Effector CD4-positive, alpha-beta T cell (primary cell): ENCODE results near the gene CNTNAP2.
"Not testable (repeated sequence)": the region's sequence is repeated elsewhere in the genome, so short reads cannot be mapped to it uniquely, and the experiment has no call there.

Experiments
- DNase-seq: peaks from one replicate; pipeline ENCODE4 v3.0.0-alpha.2; 2020

The CNTNAP2 gene

DNA sequence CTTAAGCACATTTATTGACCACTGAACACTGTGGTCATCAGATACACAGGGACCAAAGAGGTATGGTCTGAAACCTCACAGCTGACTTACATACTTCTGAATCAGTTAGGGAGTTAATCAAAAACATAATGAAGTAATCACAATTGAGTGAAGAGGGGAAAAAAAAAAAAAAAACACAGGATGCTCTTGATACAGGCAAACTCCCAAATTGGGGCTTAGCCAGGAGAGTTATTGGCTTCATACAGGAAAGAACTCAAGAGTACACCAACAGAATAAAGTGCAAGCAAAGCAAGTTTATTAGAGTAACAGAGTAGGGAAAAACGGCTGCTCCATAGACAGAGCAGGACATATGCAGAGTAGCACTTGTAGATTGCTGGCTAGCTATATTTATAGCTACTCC lies 917.0 kb downstream of the CNTNAP2 start:
- no peak for DNase-seq

DNA sequence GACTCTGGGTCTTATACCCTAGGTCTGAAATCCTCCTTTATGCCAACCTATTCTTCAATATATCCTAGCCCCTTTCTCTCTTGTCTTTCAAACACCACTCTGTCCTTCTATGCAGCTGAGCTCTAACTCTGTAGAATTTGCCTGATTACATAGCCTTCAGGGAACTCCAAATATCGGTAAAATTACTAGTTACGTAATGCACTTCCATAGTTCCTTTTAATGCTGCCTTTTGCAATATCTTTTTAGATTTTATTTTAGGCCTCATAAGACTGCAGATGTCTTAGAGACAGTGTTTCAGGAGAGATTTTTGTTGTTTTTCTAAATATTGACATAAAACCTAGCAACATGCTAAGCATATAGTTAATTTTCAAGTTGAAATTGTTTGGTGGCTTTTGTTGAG lies 924.8 kb downstream of the CNTNAP2 start:
- no peak for DNase-seq

DNA sequence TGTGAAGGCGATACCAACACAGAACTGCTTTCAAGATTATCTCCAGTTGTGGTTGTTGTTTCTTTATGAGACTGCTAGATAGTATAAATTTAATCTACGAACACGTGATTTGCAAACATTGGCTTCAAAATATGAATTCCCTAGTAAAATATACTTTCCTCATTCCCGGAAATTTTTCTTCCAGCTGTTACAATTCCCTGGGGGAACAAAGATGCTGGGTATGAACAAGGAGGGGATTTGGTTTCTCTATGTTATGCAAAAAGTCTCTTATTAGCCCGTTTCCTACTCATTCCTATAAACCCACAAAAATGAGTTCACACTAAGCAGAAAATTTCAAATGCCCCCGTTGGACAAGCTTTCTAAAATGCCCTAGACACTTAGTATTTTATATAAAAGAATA lies 928.3 kb downstream of the CNTNAP2 start:
- no peak for DNase-seq

DNA sequence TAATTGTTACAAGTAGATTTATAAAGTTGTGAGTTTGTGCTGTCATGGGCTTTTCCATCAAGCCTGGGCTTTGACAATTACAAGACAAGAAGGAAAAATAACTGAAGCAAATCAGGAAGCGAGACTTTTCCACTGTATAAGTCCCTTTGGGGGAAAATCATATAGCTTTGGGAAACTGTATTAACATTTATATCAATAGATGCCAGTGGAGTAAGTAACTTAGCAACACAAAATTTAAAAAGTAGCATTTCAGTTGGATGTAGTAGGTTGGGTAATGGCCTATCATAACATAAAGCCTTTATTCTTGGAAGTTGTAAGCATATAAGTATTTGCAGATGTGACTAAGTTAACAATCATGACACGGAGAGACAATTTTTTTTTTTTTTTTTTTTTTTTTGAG lies 931.1 kb downstream of the CNTNAP2 start:
- DNase-seq, result no peak

DNA sequence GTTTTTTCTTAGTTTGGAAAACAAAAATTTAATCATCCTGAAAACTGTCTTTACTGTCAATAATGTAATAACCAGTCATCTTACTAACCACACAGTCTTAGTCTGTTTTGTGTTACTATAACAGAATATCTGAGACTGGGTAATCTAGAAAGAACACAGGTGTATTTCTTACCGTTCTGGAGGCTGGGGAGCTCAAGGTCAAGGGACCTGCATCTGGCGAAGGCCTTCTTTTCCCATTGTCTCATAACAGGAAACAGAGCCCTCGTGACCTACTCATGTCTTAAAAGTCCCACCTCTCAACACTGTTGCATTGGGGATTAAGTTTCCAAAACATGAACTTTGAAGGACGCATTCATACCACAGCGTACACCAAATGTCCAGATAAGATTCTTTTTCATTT lies 932.3 kb downstream of the CNTNAP2 start:
- DNase-seq, result no peak

DNA sequence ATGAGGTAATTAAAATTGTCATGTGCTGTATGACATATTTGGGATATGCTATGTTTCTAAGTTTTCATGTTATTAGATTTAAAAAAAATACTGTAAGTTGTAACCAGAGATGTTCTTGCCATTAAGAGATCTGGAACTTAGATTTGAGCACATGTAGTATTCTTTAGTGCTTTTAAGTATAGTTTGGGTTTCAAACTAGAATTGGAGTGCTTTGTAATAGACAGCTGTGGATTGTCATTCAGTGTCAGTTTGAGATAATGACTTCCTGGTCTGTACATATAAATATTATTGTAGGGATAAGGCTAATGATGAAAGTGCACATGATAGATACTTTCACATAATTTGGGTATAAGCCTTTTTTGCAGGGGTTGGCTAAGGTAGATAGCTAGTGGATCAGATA lies 936.2 kb downstream of the CNTNAP2 start:
- DNase-seq, result no peak

DNA sequence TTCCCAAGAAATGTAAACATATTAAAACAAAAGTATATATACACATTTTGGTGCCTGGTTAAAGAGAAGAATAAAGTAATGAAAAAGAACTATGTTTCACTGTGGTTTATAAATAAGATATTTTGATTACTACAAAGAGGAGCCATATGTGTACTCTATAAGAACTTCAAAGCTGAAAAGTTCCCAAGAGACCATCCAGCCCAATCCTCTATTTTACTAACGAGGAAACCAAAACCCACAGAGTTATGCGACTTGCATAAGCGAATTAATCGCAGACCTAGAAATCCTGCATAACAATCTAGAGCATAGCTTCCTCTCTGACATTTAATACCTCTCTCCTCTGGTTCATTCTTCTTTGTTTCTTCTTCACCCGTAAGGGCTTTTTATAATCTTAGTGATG lies 937.1 kb downstream of the CNTNAP2 start:
- DNase-seq, result no peak

DNA sequence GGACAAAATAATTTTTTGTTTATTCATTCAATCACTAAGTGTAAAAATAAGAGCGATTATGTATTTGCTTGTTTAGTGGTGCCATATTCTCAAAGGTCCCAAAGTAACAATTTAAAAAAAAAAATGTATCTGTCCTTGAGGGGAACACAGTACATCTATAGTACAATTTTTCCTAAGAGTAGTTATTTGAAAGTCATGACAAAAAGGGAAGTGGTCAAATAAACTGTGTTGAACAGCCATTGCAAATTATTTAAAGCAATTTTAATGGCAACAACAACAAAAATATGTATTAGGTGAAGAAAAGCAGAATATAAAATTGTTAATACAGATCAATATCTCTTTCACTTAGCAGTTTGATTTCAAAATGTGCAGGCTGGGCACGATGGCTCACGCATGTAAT lies 943.5 kb downstream of the CNTNAP2 start:
- DNase-seq, result no peak

DNA sequence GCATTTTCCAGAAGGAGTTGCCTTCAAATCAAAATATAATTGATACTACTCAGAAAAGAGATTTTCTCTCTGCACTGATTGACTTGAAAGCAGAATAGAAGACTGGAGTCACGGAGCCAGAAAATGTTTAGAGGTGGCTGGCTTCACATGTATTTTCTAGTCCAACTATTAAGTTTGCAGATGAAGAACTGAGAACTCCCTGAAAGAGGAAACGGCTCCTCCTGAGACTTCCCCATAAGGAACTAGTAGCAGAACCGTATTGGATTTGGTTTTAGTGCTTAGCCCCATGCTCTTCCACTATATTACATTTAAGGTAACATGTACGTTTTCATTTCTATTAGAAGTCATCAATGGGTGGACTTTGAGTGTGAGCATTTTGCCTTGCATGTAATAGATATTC lies 946.3 kb downstream of the CNTNAP2 start:
- no peak for DNase-seq

DNA sequence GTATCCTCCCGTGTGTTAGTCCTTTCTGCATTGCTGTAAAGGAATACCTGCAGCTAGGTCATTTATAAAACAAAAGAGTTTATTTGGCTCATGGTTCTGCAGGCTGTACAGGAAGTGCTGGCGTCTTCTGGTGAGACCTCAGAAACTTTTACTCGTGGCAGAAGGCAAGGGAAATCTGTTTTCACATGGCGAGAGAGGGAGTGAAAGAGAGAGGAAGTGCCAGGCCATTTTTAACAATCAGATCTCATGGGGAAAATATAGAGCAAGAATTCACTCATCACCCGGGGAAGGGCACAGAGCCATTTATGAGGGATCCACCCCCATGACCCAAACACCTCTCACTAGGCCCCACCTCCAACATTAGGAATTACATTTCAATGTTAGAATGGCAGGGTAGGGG lies 952.2 kb downstream of the CNTNAP2 start:
- DNase-seq, result no peak

DNA sequence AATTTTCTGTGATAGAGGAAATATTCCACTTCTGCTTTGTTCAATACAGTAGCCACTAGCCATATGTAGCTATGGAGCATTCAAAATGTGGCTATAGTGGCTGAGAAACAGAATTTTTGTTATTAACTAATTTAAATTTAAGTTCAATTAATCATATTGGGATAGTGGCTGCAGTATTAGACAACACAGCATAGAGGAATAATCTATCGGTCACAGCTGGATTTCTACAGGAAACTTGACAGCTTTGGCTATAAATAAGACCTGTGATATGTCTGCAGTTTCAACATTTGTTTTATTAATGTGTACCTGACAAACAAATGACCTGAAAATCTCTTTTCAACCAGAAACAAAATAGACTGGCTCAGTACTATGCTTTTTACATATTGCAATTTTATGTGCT lies 953.2 kb downstream of the CNTNAP2 start:
- no peak for DNase-seq

DNA sequence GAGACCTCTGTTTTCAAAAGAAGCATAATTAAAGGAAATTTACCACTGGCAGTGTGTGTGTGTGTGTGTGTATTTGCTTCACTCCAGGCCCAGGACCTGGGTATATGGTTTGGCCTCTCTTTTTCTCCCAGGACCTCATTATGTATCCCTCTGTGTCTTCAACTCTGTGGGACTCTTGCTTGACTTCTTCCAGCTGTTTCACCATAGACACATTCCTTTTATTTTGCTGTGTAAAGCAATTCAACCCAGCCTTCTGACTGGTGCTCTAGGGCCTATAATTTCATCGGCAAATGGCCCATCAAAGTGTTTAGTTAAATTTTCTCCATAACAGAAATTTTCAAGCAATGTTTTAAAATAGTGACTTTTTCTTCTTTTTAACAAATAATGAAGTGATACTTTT lies 954.3 kb downstream of the CNTNAP2 start:
- DNase-seq, result no peak

DNA sequence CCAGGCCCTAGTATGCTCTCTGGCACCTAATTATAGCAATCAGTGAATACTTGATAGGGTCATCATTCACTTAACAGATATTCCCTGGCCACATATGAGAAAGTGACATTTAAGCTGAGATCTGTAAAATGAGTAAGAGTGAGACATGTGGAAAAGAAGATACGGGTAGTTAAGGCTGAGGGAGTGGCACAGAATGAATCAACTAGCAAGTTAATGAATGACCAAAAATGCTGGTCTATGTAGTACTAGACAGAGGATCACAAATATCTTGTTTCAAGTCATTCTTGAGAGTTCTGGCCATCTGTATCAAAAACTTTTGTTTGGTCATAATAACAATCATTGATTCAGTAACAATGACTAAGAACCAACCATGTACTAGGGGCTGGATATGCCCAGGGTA lies 954.9 kb downstream of the CNTNAP2 start:
- no peak for DNase-seq

DNA sequence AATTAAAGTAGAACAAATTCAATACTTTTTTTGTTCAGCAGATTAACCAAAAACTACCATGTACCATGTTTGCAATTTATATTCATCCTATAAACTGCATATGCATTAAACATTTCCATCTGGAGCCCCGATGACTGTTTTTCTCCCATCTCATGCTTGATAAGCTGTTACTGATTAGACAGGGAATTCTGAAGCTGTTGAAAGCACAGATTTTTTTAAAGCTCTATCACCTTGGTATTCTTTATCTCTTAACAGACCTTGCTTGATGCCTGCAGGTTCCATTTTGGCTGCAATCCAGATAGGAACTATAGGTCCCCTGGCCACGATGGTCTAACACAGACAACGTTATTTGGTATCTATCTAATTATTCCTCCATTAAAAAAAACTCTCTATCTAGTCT lies 961.7 kb downstream of the CNTNAP2 start:
- no peak for DNase-seq

DNA sequence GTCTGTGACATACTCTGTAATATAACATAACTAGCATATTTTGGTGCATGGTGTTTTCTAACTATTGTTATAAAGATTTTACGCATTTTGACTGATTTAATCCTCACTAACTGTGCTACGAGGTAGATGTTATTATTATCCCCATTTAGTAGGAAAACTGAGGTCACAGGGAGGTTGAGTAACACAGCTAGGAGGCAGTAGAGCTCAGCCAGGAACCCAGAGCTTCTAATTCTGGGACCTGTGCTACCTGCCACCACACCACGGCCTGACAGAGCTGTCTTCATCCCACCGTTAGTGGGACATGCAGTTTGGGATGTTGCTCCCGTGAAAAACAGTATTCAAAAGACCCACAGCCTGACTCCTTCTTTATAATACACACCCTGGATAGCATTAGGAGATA lies 962.5 kb downstream of the CNTNAP2 start:
- DNase-seq, result no peak

DNA sequence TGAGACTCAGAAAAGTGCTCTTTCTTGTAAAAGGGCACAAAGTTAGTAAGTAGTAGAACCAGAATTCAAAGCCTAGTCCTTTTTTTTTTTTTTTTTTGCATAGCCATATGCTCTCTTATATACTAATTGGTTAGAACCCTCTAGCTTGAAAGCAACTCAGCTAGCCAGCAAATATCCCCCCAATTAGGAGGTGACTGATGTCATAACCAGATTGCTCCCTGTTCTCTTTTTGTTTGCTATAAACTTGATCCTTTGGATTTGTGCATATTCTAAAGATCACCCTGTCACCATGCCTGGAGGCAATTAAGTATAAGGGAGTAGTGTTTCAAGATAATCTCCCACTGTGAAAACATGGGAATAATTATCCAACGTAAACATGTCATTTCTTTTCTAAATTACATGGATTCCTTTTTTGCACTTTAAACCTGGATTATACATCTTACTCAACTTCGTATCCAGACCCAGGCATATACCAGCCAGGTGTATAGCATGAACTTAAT lies 963.4 kb downstream of the CNTNAP2 start:
- no peak for DNase-seq

DNA sequence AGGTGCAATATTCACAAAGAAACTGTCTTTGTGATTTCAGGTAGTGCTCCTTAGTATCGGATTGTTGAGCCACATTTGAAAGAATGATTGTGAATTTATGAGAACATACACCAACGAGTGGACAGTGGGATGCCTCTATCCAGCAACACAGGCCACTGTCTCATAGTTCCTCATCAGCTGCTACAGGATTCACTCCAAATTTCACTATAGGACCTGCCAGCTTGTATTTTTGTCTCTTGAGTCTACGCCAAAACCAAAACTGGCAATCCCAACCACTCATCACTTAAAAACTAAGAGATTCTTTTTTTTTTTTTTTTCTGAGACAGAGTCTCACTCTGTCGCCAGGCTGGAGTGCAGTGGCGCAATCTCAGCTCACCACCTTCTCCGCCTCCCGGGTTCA lies 964.5 kb downstream of the CNTNAP2 start:
- DNase-seq, result no peak

DNA sequence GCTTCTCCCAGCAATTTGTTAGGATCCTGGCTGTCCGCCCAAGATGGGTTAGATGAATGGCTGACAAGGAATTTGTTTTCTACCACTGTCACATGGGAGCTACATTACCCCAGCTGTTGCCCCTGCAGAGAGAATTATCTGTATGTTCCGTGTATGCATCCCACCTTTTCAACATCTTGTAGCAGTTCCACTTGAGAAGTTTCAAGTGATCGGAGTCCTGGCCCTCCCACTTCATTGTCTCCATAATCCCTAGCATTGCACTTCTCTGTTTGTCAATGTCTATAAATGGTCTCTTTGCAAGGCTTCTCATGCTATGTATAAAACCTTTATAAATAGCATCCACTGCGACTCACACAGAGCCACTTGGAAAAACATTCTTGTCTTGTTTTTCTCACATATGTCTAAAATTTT lies 972.5 kb downstream of the CNTNAP2 start:
- DNase-seq, result no peak

DNA sequence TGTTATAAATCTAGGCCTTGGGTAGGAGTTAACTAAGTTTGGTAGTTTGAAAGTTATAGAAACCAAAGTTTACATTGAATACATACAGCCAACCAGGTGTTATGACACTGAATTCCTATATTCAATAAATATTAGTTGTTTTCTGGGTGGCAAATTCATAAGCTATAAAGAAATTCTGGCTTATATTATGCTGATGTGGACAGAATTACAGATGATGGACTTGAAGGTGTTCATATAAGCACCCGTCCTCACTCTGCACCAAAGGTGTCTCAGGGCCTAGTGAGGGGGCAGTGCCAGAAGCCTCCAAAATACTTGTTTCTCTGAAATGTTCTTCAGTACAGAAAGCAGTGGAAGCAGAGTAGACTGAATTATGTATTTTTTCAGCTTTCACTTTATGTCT lies 973.0 kb downstream of the CNTNAP2 start:
- DNase-seq, result no peak

DNA sequence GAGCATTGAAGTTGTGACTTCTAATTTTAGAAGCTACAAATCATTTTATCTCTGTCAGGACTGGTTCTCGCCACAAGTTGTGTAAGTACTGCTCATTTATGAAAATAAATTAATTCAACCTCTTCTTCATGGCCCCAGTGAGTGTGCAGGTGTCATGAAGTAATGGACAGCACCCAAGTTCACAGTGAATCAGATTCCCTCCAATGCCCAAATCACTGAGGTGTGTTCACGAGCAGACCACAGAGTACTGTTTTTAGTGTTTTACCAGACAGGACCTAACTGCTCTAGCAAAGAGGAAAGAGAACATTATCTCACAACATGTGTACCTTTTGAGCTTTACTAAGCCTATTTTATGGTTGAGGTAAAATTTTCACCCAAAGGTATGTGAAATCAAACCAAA lies 980.0 kb downstream of the CNTNAP2 start:
- no peak for DNase-seq

DNA sequence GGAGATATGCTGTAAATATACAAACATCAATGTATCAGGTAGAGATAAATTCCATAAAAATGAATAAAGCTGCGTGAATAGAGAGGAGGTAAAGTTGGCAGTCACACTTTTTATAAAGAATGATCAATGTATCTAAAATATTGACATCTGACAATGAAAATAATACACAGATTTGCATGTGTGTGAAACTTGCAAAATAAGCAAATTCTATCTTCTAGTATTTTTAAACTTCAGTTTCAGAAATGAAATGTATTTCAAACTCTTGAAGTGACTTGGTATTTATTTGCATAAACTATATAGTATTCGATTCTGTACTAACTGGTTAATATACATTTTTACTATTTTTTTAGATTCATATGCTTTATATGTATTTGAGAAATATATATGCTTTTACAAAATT lies 986.6 kb downstream of the CNTNAP2 start:
- DNase-seq, result no peak

DNA sequence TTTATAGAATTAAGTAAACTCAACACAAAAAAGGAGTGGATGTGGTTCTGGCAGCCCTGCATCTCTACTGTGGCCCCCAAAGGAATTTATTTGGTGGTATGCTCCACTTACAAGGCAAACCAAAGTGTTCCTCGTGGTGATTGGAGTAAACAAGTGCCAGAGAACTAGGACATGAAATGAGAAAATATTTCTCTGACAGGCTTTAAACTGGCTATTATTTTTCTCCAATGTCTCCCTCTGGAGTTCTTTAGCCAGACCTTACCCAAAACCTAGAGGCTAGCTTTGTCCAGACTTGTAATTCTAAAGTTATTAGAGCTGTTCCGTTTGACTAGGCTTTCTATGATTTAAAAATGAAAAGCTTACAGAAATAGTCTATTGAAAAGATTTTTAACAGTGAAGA lies 990.1 kb downstream of the CNTNAP2 start:
- no peak for DNase-seq

DNA sequence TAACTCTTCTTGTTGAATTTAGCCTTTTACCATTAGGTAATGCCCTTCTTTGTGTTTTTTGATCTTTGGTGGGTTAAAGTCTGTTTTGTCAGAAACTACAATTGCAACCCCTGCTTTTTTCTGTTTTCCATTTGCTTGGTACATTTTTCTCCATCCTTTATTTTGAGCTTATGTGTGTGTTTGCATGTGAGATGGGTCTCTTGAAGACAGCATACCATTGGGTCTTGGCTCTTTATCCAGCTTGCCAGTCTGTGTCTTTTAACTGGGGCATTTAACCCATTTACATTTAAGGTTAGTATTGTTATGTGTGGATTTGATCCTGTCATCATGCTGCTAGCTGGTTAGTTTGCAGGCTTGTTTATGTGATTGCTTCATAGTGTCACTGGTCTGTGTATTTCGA lies 997.9 kb downstream of the CNTNAP2 start:
- DNase-seq, result not testable (repeated sequence)

DNA sequence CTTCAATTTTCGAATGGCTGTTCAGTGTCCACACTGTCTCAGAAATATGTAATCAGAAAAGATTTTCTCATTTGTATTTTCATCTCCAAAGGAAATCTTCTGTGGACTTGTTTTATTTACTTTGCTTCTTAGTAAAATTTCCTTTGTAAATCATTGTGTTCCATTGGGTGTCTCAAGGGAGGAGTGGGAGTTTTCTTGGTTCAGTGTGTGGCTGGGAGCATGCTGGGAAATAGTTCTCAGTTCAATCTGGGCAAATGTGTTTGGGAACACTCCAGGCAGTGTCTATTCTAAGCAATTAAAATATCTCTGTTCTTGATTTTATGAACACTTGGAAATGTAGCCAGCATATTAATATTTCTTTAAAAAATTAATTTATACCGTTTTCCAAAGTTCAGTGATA lies 1019.8 kb downstream of the CNTNAP2 start:
- no peak for DNase-seq

DNA sequence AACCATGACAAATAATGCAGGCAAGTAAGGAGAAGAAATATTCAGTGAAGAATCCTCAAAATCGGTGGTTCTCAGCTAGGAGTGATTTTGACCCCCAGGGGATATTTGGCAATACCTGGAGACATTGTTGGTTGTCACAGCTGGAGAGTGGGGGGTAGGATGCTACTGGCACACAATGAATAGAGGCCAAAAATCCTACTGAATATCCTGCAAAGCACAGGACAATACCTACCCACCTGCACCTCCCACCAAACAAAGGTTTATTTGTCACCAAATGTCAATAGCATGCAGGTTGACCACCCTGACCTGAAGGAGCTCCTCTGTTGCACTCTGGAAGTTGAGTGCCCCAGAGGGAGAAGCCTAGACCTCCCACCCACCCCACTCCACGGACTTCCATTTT lies 1028.6 kb downstream of the CNTNAP2 start:
- DNase-seq, result no peak

DNA sequence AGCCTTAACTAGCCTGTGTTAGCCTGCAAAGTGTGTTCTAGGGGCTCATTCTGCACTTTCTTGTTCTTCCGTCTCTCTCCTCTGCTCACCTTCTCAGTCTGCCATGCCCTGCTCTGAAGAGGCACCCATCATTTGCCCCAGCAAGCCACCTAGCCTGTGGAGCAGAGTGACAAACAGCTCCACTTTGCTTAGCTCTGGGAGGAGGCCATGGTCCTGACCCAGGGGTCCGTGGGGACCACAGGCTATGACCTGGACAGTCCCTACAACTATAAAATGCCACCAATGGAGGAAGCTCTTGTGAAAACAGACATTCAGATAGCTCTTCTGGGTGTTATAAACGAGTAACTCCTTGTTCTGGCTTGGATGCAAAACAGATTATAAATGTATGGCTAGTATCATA lies 1029.6 kb downstream of the CNTNAP2 start:
- no peak for DNase-seq
